Stimulated activated CD4-positive, alpha-beta T cell treated with anti-CD3 and anti-CD28 coated beads, Interleukin-2, amount 100 ng/mL, for 24 hours (primary cell): ENCODE results near the gene GATM.
"Not testable (repeated sequence)": the region's sequence is repeated elsewhere in the genome, so short reads cannot be mapped to it uniquely, and the experiment has no call there.

ENCODE experiments used
- DNase-seq, 2 donors: peaks; one replicate each; pipeline ENCODE4 v3.0.0-alpha.2; 2020

GATM gene

GRCh38 chr15:45347989-45348388 is 30.4 kb downstream of the GATM start:
- DNase-seq = no peak

- no peak for DNase-seq
Observed at GRCh38 chr15:45347033-45347432, 31.3 kb downstream of the GATM start.

DNA sequence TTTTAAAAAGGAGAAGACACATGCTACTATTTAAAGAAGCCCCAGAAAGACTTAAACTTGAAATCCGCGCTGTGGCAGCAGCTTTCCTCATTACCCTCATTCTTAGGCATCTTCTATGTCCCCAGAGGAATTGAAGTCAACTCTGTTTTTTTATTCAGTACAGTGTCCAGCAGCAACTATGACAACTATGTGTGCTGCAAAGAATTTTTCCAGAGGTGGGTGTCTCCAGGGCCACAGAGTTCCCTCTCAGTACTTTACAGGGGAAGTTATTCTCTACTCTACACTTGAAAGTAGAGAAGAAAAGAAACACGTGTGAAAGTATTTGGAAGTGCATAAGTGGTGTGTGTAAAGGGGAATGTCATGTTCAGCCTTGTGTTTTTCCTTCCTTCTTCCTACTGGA is 32.0 kb downstream of the GATM start:
- DNase-seq = no peak

DNA sequence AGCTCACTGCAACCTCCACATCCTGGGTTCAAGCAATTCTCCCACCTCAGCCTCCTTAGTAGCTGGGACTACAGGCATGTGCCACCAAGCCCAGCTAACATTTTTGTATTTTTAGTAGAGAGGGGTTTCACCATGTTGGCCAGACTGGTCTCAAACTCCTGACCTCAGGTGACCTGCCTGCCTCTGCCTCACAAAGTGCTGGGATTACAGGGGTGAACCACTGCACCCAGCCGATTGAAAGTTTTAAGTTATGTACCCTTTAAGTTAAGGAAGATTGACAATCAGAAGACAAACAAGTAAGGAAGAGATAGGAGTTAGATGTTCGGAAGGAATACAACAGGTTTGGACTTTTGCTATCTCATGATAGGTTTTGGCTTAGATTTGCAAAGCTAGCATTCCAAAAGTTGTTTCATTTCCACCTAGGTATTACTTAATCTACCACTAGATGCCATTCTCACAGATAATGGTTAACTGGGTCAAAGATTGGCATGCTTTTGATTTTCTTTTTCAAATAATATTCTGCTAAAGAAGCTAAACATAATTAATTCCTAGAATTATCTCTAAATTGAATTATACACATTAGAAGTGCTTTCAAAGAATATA is 35.0 kb downstream of the GATM start:
- no peak for DNase-seq

- no peak for DNase-seq
Observed at GRCh38 chr15:45341790-45342189, 36.6 kb downstream of the GATM start.

DNA sequence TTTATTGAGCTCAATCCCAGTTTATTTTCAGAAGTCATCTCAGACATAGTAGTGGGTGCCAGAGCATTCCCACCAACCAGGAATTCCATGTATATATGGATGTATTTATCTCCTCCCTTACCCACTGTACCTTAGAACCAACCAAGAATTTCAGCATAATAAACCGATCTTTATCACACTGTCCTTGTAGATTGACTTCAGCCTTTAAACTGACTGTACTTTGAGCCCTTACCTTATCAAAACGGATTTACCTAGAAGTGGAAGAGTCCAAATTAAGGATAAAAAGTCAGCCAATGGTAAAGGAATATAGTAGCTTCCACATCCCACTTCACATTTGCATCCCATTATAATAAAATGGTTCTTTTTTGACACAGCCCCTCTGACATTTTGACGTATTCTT is 37.9 kb downstream of the GATM start:
- no peak for DNase-seq

- no peak for DNase-seq
Observed at GRCh38 chr15:45338417-45338816, 39.9 kb downstream of the GATM start.

DNA sequence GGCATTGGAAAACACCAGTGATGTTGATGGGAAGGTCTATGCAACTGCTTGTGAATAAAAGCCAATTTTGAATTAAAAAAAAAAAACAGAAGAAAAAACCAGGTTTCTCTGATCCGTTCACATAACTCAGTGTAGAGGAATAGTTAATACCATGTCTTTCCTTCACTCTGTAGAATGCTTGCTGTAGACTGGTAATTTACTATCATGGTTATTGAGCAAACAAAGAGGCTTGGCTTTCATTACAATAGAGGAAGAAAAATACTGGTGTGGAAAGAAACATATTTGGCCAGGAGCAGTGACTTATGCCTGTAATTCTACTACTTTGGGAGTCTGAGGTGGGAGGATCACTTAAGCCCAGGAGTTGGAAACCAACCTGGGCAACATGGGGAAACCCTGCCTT is 41.1 kb downstream of the GATM start:
- DNase-seq = no peak

DNA sequence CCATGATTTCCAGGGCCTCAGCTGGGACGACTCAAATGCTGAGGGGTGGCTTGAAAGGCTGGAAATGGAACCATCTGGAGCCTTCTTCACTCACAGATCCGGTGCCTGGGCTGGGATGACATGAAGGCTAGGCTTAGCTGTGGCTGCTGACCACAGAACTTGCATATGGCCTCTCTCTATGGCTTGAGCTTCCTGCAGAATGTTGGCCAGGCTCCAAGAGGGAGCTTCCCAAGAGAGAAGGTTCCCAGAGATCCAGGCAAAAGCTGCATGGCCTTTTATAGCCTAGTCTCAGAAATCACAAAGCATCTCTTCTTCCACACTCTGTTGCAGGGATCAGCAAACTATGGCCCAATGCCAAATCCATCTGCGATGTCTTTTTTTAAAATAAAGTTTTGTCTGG is 44.8 kb downstream of the GATM start:
- no peak for DNase-seq

DNA sequence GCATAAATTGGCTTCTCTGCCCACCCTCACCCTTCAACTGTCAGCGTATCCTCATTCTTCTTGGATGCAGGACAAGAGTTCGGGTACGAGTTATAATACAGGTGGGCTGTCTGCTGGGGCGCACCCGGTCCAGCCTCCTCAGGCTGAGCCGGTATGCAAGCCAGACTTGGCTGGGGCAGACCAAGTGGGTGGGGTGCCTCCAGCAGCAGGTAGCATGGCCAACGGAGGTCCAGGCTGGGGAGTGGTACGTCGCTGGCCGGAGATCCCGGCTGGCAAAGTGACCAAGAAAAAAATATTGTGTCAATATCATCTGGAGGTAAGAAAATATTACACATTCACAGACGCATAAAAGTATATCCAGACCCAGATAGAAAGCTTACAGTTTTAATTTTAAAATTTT is 45.6 kb downstream of the GATM start:
- DNase-seq = no peak

DNA sequence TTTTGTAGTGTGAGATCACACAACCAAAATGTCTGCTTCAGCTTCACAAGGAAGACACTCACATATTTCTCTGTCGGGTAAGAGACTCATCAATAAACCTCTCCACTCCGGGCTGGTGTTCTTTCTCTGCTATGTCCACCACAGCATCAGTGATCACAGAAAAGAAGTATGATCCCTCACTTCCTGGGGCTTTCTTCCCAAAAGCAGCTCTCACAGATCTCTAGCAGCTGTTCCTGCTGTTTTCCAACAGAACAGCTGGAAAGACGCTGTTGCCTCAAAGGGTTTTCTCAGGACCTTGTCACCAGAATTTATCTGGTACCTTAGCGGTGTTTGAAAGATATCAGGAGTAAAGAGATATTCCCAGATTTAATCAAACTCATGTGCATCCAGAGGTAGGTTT is 46.4 kb downstream of the GATM start:
- no peak for DNase-seq

DNA sequence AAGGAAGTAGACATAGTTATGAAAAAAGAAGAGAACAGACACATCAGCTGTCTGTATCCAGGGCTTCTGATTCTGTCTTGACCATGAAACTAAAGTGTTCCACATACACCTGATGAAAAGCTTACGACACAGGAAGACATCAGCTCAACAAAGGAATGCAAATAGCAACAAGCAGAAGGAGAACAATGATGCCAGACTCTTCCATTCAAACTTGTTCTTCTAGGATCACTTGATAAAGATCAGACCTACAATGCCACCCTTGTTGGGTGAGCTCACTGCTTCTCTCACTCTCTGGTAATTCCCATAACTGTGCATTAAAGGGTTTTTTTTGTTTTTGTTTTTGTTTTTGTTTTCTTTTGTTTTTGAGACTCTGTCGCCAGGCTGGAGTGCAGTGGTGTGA is 49.7 kb downstream of the GATM start:
- no peak for DNase-seq

DNA sequence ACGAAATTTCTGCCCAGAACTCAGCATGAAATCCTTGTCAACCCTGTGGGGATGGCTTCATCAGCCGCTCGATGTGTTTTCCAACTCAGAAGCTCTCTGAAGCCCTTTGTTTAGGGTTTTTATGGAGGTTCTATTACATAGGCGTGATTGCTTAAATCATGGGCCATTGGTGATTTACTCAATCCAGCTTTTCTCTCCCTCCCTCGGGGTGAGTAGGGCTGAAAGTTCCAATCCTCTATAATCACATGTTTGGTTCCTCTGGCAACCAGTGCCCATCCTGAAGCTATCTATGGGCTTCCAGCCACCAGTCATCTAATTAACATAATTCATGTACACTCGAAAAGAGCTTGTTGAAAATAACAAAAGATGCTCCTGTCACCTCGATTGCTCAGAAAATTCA is 51.6 kb downstream of the GATM start:
- DNase-seq = no peak

DNA sequence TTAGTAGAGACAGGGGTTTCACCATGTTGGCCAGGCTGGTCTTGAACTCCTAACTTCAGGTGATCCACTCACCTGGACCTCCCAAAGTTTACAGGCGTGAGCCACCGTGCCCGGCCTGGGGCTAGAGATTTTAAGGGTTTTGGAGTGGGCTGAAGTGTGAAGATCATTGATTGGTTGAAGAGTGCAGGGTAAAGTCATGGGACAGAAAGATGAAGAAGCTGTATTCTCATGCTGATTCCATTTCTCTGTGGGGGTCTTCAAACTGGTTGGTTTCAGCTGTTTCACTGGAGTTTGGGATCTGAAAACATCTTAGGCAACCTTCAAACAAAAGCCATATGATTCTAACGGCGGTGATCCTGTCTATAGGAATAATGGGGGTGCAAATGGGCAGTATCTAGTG is 52.1 kb downstream of the GATM start:
- DNase-seq = no peak

- no peak for DNase-seq
Observed at GRCh38 chr15:45320581-45321205, 57.7 kb downstream of the GATM start.

GRCh38 chr15:45319472-45320214 is 58.7 kb downstream of the GATM start:
- DNase-seq = no peak

DNA sequence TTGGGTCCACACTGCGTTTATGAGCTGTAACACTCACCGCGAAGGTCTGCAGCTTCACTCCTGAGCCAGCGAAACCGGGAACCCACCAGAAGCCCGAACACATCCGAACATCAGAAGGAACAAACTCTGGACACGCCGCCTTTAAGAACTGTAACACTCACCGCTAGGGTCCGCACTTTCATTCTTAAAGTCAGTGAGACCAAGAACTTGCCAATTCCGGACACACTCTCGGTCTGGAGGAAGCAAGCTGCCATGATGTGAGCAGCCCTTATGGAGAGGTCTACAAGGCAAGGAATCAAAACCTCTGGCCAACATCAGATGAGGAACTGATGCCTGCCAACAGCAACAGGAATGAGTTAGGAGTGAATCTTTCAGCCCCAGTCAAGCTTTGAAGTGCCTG is 63.4 kb downstream of the GATM start:
- DNase-seq = peak in 1 of 2 donors; percentile 2

- DNase-seq = not testable (repeated sequence)
Observed at GRCh38 chr15:45314117-45314516, 64.2 kb downstream of the GATM start.
